Neural progenitor cell (in vitro differentiated cells): Measurements from ENCODE around the gene RFX7. TPM values are rescaled to one million over a fixed set of nuclear protein-coding genes. Genes with fewer than 3 reads are reported as not detected.

ENCODE experiments used
- DNase-seq: peaks from one replicate; pipeline ENCODE4 v3.0.0-alpha.2; 2016; ENCODE audit warnings: low spot score
- H2AFZ ChIP-seq: fragments of 200-600 bp; sonication (generic); replicated peaks from 2 replicates; pipeline ENCODE4 v1.6.1; 2016; ENCODE audit warnings: antibody characterized with exemption
- H3F3A ChIP-seq: fragments of 200-600 bp; sonication (generic); 2 replicates; pipeline ENCODE4 v1.6.1; 2016; ENCODE audit warnings: antibody characterized with exemption, low read depth
- H3K27ac ChIP-seq: fragments of 200-600 bp; sonication (generic); 2 replicates; pipeline ENCODE4 v1.5.1; 2016; ENCODE audit warnings: mild to moderate bottlenecking
- H3K27me3 ChIP-seq: fragments of 200-600 bp; sonication (generic); 2 replicates; pipeline ENCODE4 v1.6.1; 2016; ENCODE audit warnings: mild to moderate bottlenecking, moderate library complexity
- H3K36me3 ChIP-seq: fragments of 200-600 bp; sonication (generic); 2 replicates; pipeline ENCODE4 v1.5.1; 2016
- H3K4me1 ChIP-seq: fragments of 200-600 bp; sonication (generic); 2 replicates; pipeline ENCODE4 v1.6.1; 2016; ENCODE audit warnings: mixed run types
- H3K4me2 ChIP-seq: fragments of 200-600 bp; sonication (generic); 2 replicates; pipeline ENCODE4 v1.6.1; 2016
- H3K4me3 ChIP-seq: fragments of 200-600 bp; sonication (generic); 2 replicates; pipeline ENCODE4 v1.5.1; 2016
- H3K79me2 ChIP-seq: fragments of 200-600 bp; sonication (generic); 2 replicates; pipeline ENCODE4 v1.6.1; 2016; ENCODE audit warnings: low read depth
- H3K9ac ChIP-seq: fragments of 200-600 bp; sonication (generic); 2 replicates; pipeline ENCODE4 v1.6.1; 2016
- H3K9me3 ChIP-seq: fragments of 200-600 bp; sonication (generic); 2 replicates; pipeline ENCODE4 v1.5.1; 2016; ENCODE audit warnings: low read depth
- H4K20me1 ChIP-seq: fragments of 200-600 bp; sonication (generic); 2 replicates; pipeline ENCODE4 v1.6.1; 2016; ENCODE audit warnings: low read depth
- H3K27ac Mint-ChIP-seq: 3 replicates; pipeline ENCODE4 v1.8.0; 2021; ENCODE audit warnings: mixed read lengths
- H3K27me3 Mint-ChIP-seq: 2 replicates; pipeline ENCODE4 v1.8.0; 2022; ENCODE audit warnings: low read depth, mild to moderate bottlenecking, inconsistent platforms, moderate library complexity, mixed read lengths; ENCODE audit not compliant: insufficient read depth
- H3K36me3 Mint-ChIP-seq: 3 replicates; pipeline ENCODE4 v1.8.0; 2021; ENCODE audit warnings: mixed read lengths
- H3K4me1 Mint-ChIP-seq: 3 replicates; pipeline ENCODE4 v1.8.0; 2021; ENCODE audit warnings: mixed read lengths
- H3K4me3 Mint-ChIP-seq: 3 replicates; pipeline ENCODE4 v1.8.0; 2021; ENCODE audit warnings: mild to moderate bottlenecking, moderate library complexity, mixed read lengths
- H3K9me3 Mint-ChIP-seq: 3 replicates; pipeline ENCODE4 v1.8.0; 2020; ENCODE audit warnings: mixed read lengths
- EZH2 ChIP-seq: fragments of 200-600 bp; sonication (generic); IDR thresholded peaks from 2 replicates; pipeline ENCODE4 v1.6.1; 2017; ENCODE audit warnings: antibody characterized with exemption, mild to moderate bottlenecking, moderate library complexity
- EZH2phosphoT487 ChIP-seq: fragments of 200-600 bp; sonication (generic); IDR thresholded peaks from 2 replicates; pipeline ENCODE4 v1.6.1; 2017; ENCODE audit warnings: antibody characterized with exemption
- total RNA-seq: library from RNA; depleted of rRNA; stranded (reverse); fragments of >200 nt; gene quantifications from 2 replicates; pipeline ENCODE4 v1.2.3, GENCODE V29; 2015; ENCODE audit warnings: low replicate concordance
- TF ChIP-seq, protein P1 (sequence below): fragments of 200-600 bp; sonication (generic); IDR thresholded peaks from 2 replicates; pipeline ENCODE4 v1.5.1; 2017; ENCODE audit warnings: antibody characterized with exemption, mild to moderate bottlenecking

The RFX7 gene
- total RNA-seq, 1 donor from 2014 or later = 24.1 TPM

DNA sequence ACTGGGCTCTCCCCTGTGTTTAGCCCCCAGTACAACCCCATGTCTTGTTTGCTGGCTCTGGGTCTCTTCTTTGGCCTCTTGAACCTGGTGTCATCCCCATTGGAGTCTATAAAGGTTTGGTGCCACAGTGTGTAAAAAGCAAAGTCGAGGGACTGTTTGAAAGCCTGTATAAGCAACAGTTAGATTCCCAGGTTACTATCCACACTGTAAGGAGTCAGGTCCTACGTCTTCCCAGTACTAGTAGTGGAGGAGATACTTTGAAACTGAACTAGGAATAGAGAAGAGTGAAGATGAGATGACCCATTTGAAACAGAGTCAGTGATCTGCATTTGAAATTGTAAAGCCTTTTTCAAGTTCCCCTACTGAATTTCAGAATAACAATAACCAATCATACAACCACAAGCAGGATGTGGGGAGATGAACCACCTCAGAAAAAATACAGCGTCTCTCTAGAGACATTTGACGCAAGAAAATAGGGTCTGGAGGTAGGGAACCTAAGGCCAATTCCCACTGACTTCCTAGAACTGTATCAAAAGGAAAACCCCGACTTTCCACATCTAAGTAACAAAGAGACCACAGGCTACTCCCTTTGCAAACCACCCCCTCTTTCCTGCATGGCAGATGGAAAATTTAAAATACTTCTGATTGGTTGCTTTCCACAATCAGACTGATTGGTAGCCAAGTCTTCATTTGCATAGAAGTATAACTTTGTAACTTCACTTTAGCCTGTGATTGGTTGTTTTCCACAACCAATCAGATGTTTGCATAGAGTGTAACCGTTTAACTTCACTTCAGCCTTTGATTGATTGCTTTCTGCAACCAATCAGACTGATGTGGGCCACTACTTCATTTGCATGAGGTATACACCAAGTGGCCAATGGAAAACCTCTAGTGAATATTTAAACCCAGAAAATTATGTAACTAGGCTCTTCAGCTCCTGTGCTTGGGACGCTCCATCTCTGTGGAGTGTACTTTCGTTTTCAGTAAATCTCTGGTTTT lies 200.4 kb downstream of the RFX7 start:
- Mint-ChIP-seq H3K36me3 (no peaks in the 10 kb centered on the region), H3K4me1 (peaks cover 8% of the 10 kb centered on the region), H3K4me3 (no peak overlapping the region), H3K27me3 (no peaks in the 10 kb centered on the region), H3K27ac (peak overlapping the region; percentile 47), H3K9me3 (peaks cover 5% of the 10 kb centered on the region)
- DNase-seq = no peak
- no peak overlapping the region for H3K27ac ChIP-seq
- no peaks in the 10 kb centered on the region for H3K36me3 ChIP-seq
- H3K4me1 ChIP-seq = no peaks in the 10 kb centered on the region
- no peak overlapping the region for H3K4me3 ChIP-seq
- no peaks in the 10 kb centered on the region for H3F3A ChIP-seq
- no peak overlapping the region for H3K9ac ChIP-seq
- no peak overlapping the region for H3K4me2 ChIP-seq
- TF ChIP-seq EZH2phosphoT487 (no peak), EZH2 (no peak)
- TF ChIP-seq, protein P1, sequence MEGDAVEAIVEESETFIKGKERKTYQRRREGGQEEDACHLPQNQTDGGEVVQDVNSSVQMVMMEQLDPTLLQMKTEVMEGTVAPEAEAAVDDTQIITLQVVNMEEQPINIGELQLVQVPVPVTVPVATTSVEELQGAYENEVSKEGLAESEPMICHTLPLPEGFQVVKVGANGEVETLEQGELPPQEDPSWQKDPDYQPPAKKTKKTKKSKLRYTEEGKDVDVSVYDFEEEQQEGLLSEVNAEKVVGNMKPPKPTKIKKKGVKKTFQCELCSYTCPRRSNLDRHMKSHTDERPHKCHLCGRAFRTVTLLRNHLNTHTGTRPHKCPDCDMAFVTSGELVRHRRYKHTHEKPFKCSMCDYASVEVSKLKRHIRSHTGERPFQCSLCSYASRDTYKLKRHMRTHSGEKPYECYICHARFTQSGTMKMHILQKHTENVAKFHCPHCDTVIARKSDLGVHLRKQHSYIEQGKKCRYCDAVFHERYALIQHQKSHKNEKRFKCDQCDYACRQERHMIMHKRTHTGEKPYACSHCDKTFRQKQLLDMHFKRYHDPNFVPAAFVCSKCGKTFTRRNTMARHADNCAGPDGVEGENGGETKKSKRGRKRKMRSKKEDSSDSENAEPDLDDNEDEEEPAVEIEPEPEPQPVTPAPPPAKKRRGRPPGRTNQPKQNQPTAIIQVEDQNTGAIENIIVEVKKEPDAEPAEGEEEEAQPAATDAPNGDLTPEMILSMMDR = no peak
- H3K27me3 ChIP-seq = no peaks in the 10 kb centered on the region
- no peaks in the 10 kb centered on the region for H4K20me1 ChIP-seq
- H2AFZ ChIP-seq = no peak overlapping the region
- no peaks in the 10 kb centered on the region for H3K9me3 ChIP-seq
- H3K79me2 ChIP-seq = no peaks in the 10 kb centered on the region

- H3K27me3 ChIP-seq = no peaks in the 10 kb centered on the region
- DNase-seq = no peak
- H2AFZ ChIP-seq = no peak overlapping the region
- no peaks in the 10 kb centered on the region for H3K9me3 ChIP-seq
- Mint-ChIP-seq H3K27ac (peak overlapping the region; percentile 35), H3K36me3 (no peaks in the 10 kb centered on the region), H3K4me1 (peaks cover 8% of the 10 kb centered on the region), H3K27me3 (no peaks in the 10 kb centered on the region), H3K9me3 (peaks cover 5% of the 10 kb centered on the region), H3K4me3 (no peak overlapping the region)
- H3K4me2 ChIP-seq = no peak overlapping the region
- no peak for TF ChIP-seq EZH2
- H4K20me1 ChIP-seq = no peaks in the 10 kb centered on the region
- no peaks in the 10 kb centered on the region for H3K36me3 ChIP-seq
- H3K79me2 ChIP-seq = no peaks in the 10 kb centered on the region
- H3K9ac ChIP-seq = no peak overlapping the region
- no peak overlapping the region for H3K4me3 ChIP-seq
- H3K4me1 ChIP-seq = no peaks in the 10 kb centered on the region
- no peak overlapping the region for H3K27ac ChIP-seq
- no peaks in the 10 kb centered on the region for H3F3A ChIP-seq
Measured at GRCh38 chr15:56042498-56042897, 201.2 kb downstream of the RFX7 start.

DNA sequence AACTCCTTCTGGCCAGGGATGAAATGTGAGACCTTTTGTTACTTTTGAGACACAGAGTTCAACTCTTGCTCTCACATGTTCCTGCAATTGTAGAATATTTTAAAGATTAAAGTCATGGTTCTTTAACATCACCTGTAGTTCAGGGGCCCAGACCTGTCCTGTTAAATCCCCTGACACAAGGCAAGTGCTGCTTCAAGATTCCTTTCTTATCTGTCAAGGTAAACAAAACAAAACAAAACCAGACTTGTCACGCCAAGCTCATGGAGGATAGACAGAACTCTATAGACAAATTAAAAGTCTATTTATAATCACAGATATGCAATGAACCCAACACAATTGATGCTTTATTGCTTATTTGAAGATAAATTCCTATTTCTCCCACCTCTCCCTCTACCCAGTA lies 201.6 kb downstream of the RFX7 start:
- Histone ChIP-seq H2AFZ (no peak overlapping the region), H3K27me3 (no peaks in the 10 kb centered on the region), H3K36me3 (no peaks in the 10 kb centered on the region), H3K9me3 (no peaks in the 10 kb centered on the region), H3F3A (no peaks in the 10 kb centered on the region), H3K27ac (no peak overlapping the region), H3K79me2 (no peaks in the 10 kb centered on the region), H3K9ac (no peak overlapping the region), H3K4me2 (no peak overlapping the region), H4K20me1 (no peaks in the 10 kb centered on the region), H3K4me1 (no peaks in the 10 kb centered on the region), H3K4me3 (no peak overlapping the region)
- Mint-ChIP-seq H3K4me3 (no peak overlapping the region), H3K9me3 (peaks cover 5% of the 10 kb centered on the region), H3K27me3 (no peaks in the 10 kb centered on the region), H3K27ac (no peak overlapping the region), H3K36me3 (no peaks in the 10 kb centered on the region), H3K4me1 (peaks cover 8% of the 10 kb centered on the region)
- TF ChIP-seq EZH2 = no peak
- DNase-seq = no peak

DNA sequence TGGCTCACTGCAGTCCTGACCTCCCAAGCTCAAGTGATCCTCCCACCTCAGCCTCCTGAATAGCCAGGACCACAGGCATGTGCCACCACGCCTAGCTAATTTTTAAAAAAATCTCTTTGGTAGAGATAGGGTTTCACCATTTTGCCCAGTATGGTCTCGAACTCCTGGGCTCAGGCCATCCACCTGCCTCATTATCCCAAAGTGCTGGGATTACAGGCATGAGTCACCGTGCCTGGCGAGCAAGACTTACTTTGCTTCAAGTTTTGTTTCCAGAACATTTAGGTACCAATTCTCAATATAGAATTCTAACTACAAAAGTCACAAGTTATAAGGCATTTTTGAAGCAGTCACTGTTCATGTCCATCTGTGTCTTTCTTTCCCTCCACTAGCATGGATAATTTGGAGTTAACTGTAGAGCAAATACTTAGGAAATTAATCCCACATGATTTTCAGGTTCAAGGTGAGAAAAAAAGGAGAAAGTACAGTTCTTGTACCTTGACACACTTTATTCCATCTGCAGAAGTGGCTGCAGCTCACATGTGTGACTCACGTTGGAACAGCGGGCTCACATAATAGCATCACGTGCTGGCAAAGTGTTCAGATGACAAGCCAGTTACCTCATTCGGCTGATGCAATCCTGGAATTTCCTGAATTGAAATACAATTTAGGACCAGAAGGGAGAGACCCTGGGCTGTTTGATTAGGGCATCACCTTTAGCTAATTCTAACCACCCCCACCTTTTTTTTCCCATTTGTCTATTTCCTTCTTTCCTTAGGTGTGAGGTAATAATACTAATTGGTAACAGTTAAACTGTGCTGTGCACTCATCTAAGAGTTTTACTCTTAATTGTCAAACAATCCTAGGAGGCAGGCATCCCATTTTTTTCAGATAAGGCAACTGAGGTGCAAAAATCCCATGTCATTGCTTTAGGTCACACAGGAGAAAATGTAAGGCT lies 203.3 kb downstream of the RFX7 start:
- Mint-ChIP-seq H3K4me1 (peaks cover 8% of the 10 kb centered on the region), H3K27ac (peak overlapping the region; percentile 29), H3K36me3 (no peaks in the 10 kb centered on the region), H3K27me3 (peaks cover 4% of the 10 kb centered on the region), H3K4me3 (no peak overlapping the region), H3K9me3 (peaks cover 5% of the 10 kb centered on the region)
- no peaks in the 10 kb centered on the region for H3K4me1 ChIP-seq
- H4K20me1 ChIP-seq = no peaks in the 10 kb centered on the region
- H3F3A ChIP-seq = no peaks in the 10 kb centered on the region
- TF ChIP-seq EZH2phosphoT487 (no peak), EZH2 (no peak)
- TF ChIP-seq, protein P1 = no peak
- DNase-seq = peak; percentile 20
- H3K36me3 ChIP-seq = no peaks in the 10 kb centered on the region
- no peaks in the 10 kb centered on the region for H3K79me2 ChIP-seq
- H3K4me2 ChIP-seq = no peak overlapping the region
- no peaks in the 10 kb centered on the region for H3K27me3 ChIP-seq
- no peak overlapping the region for H3K9ac ChIP-seq
- H3K27ac ChIP-seq = no peak overlapping the region
- H3K4me3 ChIP-seq = no peak overlapping the region
- H2AFZ ChIP-seq = peak overlapping the region; percentile 26
- H3K9me3 ChIP-seq = no peaks in the 10 kb centered on the region
